Ishikawa (cell line): ENCODE data around the gene HIPK4.

Experiments
- CEBPB ChIP-seq: IDR thresholded peaks from 2 replicates; pipeline ENCODE4 v1.6.1; 2012
- CREB1 ChIP-seq: IDR thresholded peaks from 2 replicates; pipeline ENCODE4 v1.6.1; 2012; ENCODE audit warnings: low read depth
- EGR1 ChIP-seq: IDR thresholded peaks from 2 replicates; pipeline ENCODE4 v1.6.1; 2012
- EP300 ChIP-seq: IDR thresholded peaks from 2 replicates; pipeline ENCODE4 v1.6.1; 2012; ENCODE audit warnings: borderline replicate concordance
- FOXM1 ChIP-seq: IDR thresholded peaks from 2 replicates; pipeline ENCODE4 v1.6.1; 2012; ENCODE audit warnings: low read depth, borderline replicate concordance
- MAX ChIP-seq: IDR thresholded peaks from 2 replicates; pipeline ENCODE4 v1.6.1; 2012
- NFIC ChIP-seq: IDR thresholded peaks from 2 replicates; pipeline ENCODE4 v1.6.1; 2012
- RAD21 ChIP-seq: IDR thresholded peaks from 2 replicates; pipeline ENCODE4 v1.6.1; 2012; ENCODE audit warnings: low read depth
- REST ChIP-seq: IDR thresholded peaks from 2 replicates; pipeline ENCODE4 v1.6.1; 2012; ENCODE audit warnings: low read depth, mild to moderate bottlenecking
- TAF1 ChIP-seq: IDR thresholded peaks from 2 replicates; pipeline ENCODE4 v1.6.1; 2012; ENCODE audit warnings: low read depth, mild to moderate bottlenecking
- TCF12 ChIP-seq: IDR thresholded peaks from 2 replicates; pipeline ENCODE4 v1.6.1; 2012; ENCODE audit warnings: low read depth
- TEAD4 ChIP-seq: IDR thresholded peaks from 2 replicates; pipeline ENCODE4 v1.6.1; 2012
- USF1 ChIP-seq: IDR thresholded peaks from 2 replicates; pipeline ENCODE4 v1.6.1; 2012
- YY1 ChIP-seq: IDR thresholded peaks from 2 replicates; pipeline ENCODE4 v1.6.1; 2012; ENCODE audit warnings: low read depth
- ZBTB7A ChIP-seq: IDR thresholded peaks from 2 replicates; pipeline ENCODE4 v1.6.1; 2012; ENCODE audit warnings: low read depth

Gene HIPK4

GRCh38 chr19:40400559-40400958 lies 10.6 kb upstream of the HIPK4 start:
- TF ChIP-seq TEAD4 (no peak), EGR1 (no peak), USF1 (no peak), CREB1 (no peak), FOXM1 (no peak), EP300 (no peak), TCF12 (no peak), NFIC (no peak), REST (no peak), RAD21 (no peak), MAX (no peak), YY1 (no peak)

- TF ChIP-seq MAX = peak; percentile 17; the same call in 1 of the 2 replicates
- TF ChIP-seq CEBPB = no peak
- peak; percentile 47; the same call in 1 of the 2 replicates for TF ChIP-seq USF1
- TF ChIP-seq TCF12 = no peak
Observed at GRCh38 chr19:40398417-40399131, 8.6 kb upstream of the HIPK4 start.

GRCh38 chr19:40397568-40397906 lies 7.6 kb upstream of the HIPK4 start:
- TF ChIP-seq EGR1 = no peak
- TF ChIP-seq NFIC = no peak
- TF ChIP-seq ZBTB7A = no peak
- TF ChIP-seq CREB1 = no peak
- no peak for TF ChIP-seq RAD21

- TF ChIP-seq FOXM1 = no peak
- TF ChIP-seq NFIC = no peak
- TF ChIP-seq RAD21 = no peak
- TF ChIP-seq CEBPB = no peak
- TF ChIP-seq EP300 = no peak
- TF ChIP-seq ZBTB7A = no peak
- TF ChIP-seq USF1 = no peak
- TF ChIP-seq CREB1 = no peak
- TF ChIP-seq TCF12 = no peak
Observed at GRCh38 chr19:40396886-40397567, 7.0 kb upstream of the HIPK4 start.

- TF ChIP-seq FOXM1 (no peak), REST (no peak), TEAD4 (no peak), RAD21 (no peak), ZBTB7A (no peak), TCF12 (no peak), NFIC (no peak), MAX (no peak), EP300 (no peak), YY1 (no peak), CEBPB (no peak), USF1 (no peak), EGR1 (no peak), TAF1 (no peak)
Observed at GRCh38 chr19:40395956-40396355, 6.0 kb upstream of the HIPK4 start.
